GM19193 (cell line): ENCODE measurements around the gene SH3BP5.

Experiments used
- POLR2A ChIP-seq: IDR thresholded peaks from 4 replicates; pipeline ENCODE4 v1.6.1; 2011; ENCODE audit not compliant: insufficient read depth, insufficient read length; ENCODE audit errors: extremely low read depth

SH3BP5 gene

DNA sequence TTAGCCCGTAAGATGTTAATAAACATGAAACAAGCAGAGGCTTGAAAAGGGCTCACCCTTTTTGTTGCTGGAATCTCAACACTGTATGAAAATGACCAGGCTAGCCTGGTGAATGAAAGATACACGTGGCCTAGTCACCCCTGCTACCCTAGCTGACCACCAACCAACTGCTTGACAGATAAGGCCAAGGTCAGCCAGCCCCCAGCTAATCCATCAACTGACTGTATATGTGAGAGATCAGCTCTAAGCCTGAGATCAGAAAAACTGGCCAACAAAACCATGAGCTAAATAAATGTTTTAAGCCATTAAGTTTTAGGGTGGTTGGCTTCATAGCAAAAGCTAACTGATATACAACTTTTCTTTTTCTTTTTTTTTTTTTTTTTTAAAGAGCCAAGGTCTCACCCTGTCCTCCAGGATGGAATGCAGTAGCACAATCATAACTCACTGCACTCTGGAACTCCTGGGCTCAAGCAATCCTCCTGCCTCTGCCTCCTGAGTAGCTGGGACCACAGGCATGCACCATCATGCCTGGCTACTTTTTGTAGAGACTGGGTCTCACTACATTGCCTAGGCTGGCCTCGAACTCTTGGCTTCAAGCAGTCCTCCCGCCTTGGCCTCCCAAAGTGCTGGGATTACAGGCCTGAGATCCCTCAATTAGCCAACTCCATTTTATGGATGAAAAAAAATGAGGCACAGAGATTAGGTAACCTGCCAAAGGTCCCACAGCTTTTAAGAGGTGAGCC is 34.6 kb downstream of the SH3BP5 start:
- TF ChIP-seq POLR2A, result no peak

- TF ChIP-seq POLR2A, result no peak
These were observed 36.9 kb downstream of the SH3BP5 start for GRCh38 chr3:15295506-15295905.

DNA sequence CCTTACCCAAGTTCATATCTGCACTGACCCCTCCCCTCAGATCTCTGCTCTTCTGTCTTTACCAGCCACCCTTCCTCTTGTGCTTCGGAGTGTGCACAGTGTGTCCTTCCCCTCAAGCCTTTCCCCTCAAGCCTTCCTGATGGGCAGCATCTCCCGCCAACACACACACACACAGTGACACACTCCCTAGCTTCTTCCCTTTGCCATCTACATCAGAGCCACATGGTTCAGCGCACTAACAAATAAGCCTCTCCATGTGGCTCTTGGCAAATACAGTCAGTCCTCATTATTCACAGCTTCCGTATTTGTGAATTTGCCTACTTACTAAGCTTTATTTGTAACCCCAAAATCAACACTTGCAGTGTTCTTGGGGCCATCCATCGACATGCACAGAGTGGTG is 37.5 kb downstream of the SH3BP5 start:
- TF ChIP-seq POLR2A, result no peak

DNA sequence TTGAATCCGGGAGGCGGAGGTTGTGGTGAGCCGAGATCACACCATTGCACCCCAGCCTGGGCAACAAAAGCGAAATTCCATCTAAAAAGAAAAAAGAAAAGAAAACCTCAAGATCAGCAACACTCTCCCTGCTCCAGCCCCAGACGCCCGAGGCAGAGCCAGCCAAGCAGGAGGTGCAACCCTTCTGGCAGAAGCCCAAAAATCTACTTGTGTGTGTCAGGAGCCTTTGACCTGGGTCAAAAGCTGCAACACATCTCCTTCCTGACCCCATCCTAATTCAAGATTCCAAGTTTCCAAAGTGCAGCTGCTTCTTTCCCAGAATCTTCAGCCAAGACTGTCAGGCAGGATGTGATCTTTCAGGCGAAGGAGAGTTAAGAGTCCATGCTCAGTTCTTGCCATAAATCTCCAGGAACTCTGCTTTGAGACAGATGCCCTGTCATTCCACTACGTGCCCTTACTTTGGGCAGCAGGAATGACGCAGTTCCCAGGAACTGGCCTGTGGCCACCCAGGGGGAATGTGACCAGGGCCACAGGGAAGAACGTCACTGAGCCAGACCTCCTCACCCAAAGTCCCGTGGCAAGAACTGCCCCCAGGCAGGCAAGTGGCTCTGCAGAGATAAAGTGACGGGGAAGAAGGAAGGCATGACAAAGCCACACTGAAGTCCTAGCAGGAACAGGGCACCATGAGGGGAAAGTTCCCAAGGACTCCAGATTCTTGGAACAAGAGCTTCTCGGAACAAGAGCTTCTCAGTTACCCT is 39.4 kb downstream of the SH3BP5 start:
- TF ChIP-seq POLR2A, result no peak

GRCh38 chr3:15291589-15292541 is 40.5 kb downstream of the SH3BP5 start:
- no peak for TF ChIP-seq POLR2A

DNA sequence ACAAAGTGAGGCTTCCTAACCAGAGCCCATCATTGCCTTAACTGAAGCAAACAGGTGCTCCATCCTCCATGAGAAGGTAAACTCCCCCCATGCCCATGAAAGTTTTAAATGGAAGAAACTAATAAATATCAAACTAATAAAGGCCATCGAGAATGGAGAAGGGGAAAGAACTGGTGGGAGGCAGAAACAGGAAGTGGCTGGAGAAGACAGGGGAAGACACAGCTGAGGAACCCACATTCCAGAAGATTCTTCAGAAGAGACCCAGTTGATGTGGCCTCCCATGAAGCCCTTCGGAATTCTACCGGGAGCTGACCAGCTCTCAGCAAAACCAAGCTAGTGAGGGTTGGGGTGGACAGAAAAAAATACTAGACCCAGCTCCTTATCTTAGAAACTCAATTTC is 41.6 kb downstream of the SH3BP5 start:
- no peak for TF ChIP-seq POLR2A

- TF ChIP-seq POLR2A, result no peak
These were observed 42.7 kb downstream of the SH3BP5 start for GRCh38 chr3:15289661-15290060.

GRCh38 chr3:15288331-15289035 is 43.9 kb downstream of the SH3BP5 start:
- TF ChIP-seq POLR2A, result no peak

GRCh38 chr3:15287565-15288330 is 44.6 kb downstream of the SH3BP5 start:
- no peak for TF ChIP-seq POLR2A

- TF ChIP-seq POLR2A, result no peak
These were observed 46.4 kb downstream of the SH3BP5 start for GRCh38 chr3:15286022-15286421.

GRCh38 chr3:15284121-15284889 is 48.1 kb downstream of the SH3BP5 start:
- TF ChIP-seq POLR2A, result no peak

GRCh38 chr3:15283702-15284101 is 48.7 kb downstream of the SH3BP5 start:
- TF ChIP-seq POLR2A, result no peak

DNA sequence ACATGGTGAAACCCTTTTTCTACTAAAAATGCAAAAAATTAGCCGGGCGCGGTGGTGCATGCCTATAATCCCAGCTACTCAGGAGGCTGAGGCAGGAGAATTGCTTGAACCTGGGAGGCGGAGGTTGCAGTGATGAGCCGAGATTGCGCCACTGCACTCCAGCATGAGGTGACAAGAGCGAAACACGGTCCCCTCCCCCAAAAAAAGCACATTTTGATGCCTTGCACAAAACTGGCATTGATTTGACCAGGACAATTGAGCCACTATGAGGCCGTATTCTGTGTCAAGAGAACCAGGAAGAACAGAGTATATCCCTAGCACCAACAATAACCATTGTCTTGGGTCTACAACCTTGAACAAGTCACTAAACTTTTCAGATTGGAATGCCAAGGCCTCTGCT is 50.6 kb downstream of the SH3BP5 start:
- no peak for TF ChIP-seq POLR2A

GRCh38 chr3:15280853-15281532 is 51.4 kb downstream of the SH3BP5 start:
- no peak for TF ChIP-seq POLR2A
